MCF 10A (cell line): ENCODE results near the gene GPT2. TPM values are rescaled to one million over a fixed set of nuclear protein-coding genes. Genes with fewer than 3 reads are reported as not detected.

ENCODE experiments used
- BruUV-seq: library from RNA; stranded (reverse); fragments of 400-500 nt; replicated peaks from 2 replicates; lab custom pipeline; 2021; lab: Mats Ljungman, UMichigan
- CTCF ChIA-PET: fragments of 300-600 bp; sonication (Branson Sonifier 250); formaldehyde crosslinking; extraction: SDS; loops from one replicate; lab custom pipeline; 2021; ENCODE audit warnings: antibody characterized with exemption, inconsistent platforms; lab: Yijun Ruan, JAX
- POLR2A ChIA-PET: fragments of 300-600, 350-650 bp; sonication (Branson Sonifier 250); formaldehyde crosslinking; extraction: SDS; loops from one replicate; lab custom pipeline; 2020; ENCODE audit warnings: antibody characterized with exemption, inconsistent platforms; lab: Yijun Ruan, JAX
- DNase-seq: peaks from one replicate; pipeline ENCODE4 v3.0.0-alpha.2; 2018; ENCODE audit not compliant: unreplicated experiment
- H3K27ac Mint-ChIP-seq: one replicate; pipeline ENCODE4 v1.8.0; 2022; ENCODE audit warnings: mild to moderate bottlenecking, low read depth, mixed read lengths; ENCODE audit not compliant: unreplicated experiment
- H3K27me3 Mint-ChIP-seq: one replicate; pipeline ENCODE4 v1.8.0; 2022; ENCODE audit warnings: mixed read lengths; ENCODE audit not compliant: insufficient read depth, unreplicated experiment
- H3K36me3 Mint-ChIP-seq: one replicate; pipeline ENCODE4 v1.8.0; 2022; ENCODE audit warnings: mild to moderate bottlenecking, moderate library complexity, mixed read lengths; ENCODE audit not compliant: insufficient read depth, unreplicated experiment
- H3K4me1 Mint-ChIP-seq: one replicate; pipeline ENCODE4 v1.8.0; 2022; ENCODE audit warnings: mixed read lengths; ENCODE audit not compliant: insufficient read depth, unreplicated experiment
- H3K4me3 Mint-ChIP-seq: one replicate; pipeline ENCODE4 v1.8.0; 2022; ENCODE audit warnings: mild to moderate bottlenecking, moderate library complexity, mixed read lengths; ENCODE audit not compliant: unreplicated experiment
- H3K9me3 Mint-ChIP-seq: one replicate; pipeline ENCODE4 v1.8.0; 2022; ENCODE audit warnings: mixed read lengths; ENCODE audit not compliant: unreplicated experiment
- intact Hi-C: fragments of 100-400 bp; cut with micrococcal nuclease; formaldehyde crosslinking; loops from 2 replicates; pipeline ENCODE4 v1.14.1; 2022
- total RNA-seq: library from RNA; stranded (reverse); gene quantifications from 2 replicates; pipeline ENCODE4 v1.2.3, GENCODE V29; 2022
- TF ChIP-seq, protein P1 (sequence below): fragments of 200-600 bp; IDR thresholded peaks from one replicate; pipeline ENCODE4 v1.8.0; 2022; ENCODE audit warnings: antibody characterized with exemption, mild to moderate bottlenecking; ENCODE audit not compliant: unreplicated experiment

The GPT2 gene
- total RNA-seq, 1 experiment from 2014 or later: 60.6 TPM

DNA sequence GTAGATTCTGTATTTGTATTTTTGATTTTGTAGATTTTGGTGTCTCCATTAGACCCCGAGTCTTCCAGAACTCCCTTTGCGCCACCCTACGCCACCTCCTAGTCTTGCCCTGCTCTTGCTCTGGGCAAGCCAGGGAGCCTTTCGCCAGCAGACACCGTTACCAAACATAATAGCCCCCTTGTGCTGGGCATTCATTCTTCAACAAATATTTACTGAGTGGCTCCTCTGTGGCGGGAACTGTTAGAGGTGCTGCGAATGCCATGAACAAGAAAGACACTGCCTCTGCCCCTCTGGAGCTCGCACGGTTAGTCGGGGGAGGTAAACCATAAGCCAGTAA, 841 bp upstream of the GPT2 start:
- Mint-ChIP-seq H3K27me3 (no peaks in the 10 kb centered on the region), H3K4me1 (peaks cover 26% of the 10 kb centered on the region), H3K36me3 (peaks cover 3% of the 10 kb centered on the region), H3K4me3 (peak overlapping the region; percentile 73), H3K27ac (peak overlapping the region; percentile 5), H3K9me3 (no peaks in the 10 kb centered on the region)
- DNase-seq: no peak
- BruUV-seq: TSS peak; percentile 90
- ChIA-PET CTCF (interaction anchor here (0.6 to 3.4 kb wide), 5 partner anchors 13 to 324 kb away, joined by 3 to 14 read pairs (median 3); no protein-coding TSS in a partner anchor), POLR2A (interaction anchor here (1.4 to 4.1 kb wide), 6 partner anchors 19 to 89 kb away, joined by 4 to 24 read pairs (median 6); partner anchors contain the start of gene DNAJA2)
- intact Hi-C loops: no loop called here
- TF ChIP-seq, protein P1, sequence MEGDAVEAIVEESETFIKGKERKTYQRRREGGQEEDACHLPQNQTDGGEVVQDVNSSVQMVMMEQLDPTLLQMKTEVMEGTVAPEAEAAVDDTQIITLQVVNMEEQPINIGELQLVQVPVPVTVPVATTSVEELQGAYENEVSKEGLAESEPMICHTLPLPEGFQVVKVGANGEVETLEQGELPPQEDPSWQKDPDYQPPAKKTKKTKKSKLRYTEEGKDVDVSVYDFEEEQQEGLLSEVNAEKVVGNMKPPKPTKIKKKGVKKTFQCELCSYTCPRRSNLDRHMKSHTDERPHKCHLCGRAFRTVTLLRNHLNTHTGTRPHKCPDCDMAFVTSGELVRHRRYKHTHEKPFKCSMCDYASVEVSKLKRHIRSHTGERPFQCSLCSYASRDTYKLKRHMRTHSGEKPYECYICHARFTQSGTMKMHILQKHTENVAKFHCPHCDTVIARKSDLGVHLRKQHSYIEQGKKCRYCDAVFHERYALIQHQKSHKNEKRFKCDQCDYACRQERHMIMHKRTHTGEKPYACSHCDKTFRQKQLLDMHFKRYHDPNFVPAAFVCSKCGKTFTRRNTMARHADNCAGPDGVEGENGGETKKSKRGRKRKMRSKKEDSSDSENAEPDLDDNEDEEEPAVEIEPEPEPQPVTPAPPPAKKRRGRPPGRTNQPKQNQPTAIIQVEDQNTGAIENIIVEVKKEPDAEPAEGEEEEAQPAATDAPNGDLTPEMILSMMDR: no peak

DNA sequence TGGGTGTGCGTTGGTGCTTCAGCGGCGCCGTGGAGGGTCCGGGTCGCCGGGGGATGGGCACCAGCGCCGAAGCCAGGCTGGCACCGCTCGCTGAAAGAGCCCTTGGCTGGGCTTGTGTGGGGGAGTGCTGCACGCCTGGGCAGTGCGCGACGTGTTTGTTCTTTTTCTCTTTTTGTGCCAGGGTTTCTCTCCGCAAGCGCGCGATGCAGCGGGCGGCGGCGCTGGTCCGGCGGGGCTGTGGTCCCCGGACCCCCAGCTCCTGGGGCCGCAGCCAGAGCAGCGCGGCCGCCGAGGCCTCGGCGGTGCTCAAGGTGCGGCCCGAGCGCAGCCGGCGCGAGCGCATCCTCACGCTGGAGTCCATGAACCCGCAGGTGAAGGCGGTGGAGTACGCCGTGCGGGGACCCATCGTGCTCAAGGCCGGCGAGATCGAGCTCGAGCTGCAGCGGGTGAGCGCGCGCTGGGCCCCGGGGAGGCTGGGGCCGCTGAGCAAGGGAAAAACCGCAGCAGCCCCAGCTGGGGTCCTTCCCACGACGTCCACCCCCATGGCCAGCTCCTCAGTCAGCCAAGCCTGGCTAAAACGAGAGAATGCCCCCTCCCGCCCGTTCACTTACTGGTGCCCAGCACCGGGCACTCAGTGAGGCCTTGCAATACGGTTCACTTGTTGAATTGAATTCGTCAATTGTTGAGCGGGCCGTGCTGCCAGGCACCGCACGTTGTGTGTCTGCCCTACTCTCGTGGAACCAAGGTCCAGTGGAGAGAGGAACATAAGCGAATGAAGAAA, 541 bp downstream of the GPT2 start:
- BruUV-seq: no TSS peak

DNA sequence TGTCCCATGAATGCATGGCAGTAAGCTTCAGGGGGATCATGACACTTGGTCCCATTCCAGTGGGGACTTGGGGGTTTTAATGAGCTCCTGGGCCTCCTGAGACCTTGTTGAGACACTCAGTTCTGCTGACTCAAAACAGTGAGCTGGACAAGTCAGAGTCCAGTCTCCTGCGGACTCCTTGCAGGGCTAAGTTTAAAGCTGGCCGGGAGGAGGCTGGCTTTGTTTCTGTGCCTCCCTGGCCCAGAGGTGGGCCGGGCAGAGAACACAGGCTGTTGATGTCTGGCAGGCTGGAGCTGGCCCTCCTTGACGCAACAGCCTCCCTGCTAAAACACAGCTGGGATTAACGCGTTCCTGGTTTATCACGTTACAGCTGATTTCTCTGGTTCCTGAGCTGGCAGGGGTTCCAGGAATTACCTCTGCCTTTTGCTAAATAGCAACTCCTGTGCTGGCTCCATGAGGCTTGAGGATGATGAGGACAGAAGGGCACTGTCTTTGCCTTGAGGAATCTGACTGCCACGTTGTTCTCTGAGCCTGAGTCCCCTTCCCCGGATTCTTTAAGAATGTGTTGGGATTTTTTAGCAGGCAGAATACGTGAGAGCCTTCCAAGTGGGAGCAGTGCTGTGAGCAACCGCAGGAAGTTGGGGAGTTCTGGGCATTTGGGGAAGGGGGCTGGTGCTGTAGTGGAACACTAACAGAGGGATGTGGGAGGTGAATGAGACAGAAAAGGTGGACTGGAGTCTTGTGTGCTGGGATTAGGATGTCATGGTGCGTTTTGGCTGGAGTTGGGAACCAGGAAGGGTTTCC, 2.0 kb downstream of the GPT2 start:
- H3K36me3 Mint-ChIP-seq: peaks cover 8% of the 10 kb centered on the region
- intact Hi-C loops: loop anchor here (2.0 kb wide), 1 partner anchor 31 kb away; no protein-coding TSS in a partner anchor
- no peaks in the 10 kb centered on the region for H3K27me3 Mint-ChIP-seq
- POLR2A ChIA-PET: interaction anchor here (0.7 to 4.1 kb wide), 12 partner anchors 9 to 86 kb away, joined by 3 to 24 read pairs (median 4); partner anchors contain the start of gene DNAJA2
- no peaks in the 10 kb centered on the region for H3K9me3 Mint-ChIP-seq
- H3K27ac Mint-ChIP-seq: peak overlapping the region; percentile 90
- peak overlapping the region; percentile 73 for H3K4me3 Mint-ChIP-seq
- DNase-seq: peak; percentile 55
- TF ChIP-seq, protein P1: no peak
- CTCF ChIA-PET: interaction anchor here (0.6 to 5.8 kb wide), 13 partner anchors 10 to 256 kb away, joined by 3 to 59 read pairs (median 4); no protein-coding TSS in a partner anchor
- peaks cover 26% of the 10 kb centered on the region for H3K4me1 Mint-ChIP-seq
- BruUV-seq: no TSS peak

More for the DNA sequence above, 541 bp downstream of the GPT2 start:
- H3K36me3 Mint-ChIP-seq: peaks cover 5% of the 10 kb centered on the region
- ChIA-PET POLR2A (interaction anchor here (0.6 to 4.1 kb wide), 12 partner anchors 10 to 257 kb away, joined by 3 to 24 read pairs (median 6); partner anchors contain the start of gene DNAJA2), CTCF (interaction anchor here (0.6 to 5.8 kb wide), 7 partner anchors 23 to 252 kb away, joined by 3 to 59 read pairs (median 10); no protein-coding TSS in a partner anchor)
- no peaks in the 10 kb centered on the region for H3K27me3 Mint-ChIP-seq
- peak overlapping the region; percentile 73 for H3K4me3 Mint-ChIP-seq
- intact Hi-C loops: loop anchor here (2.0 kb wide), 1 partner anchor 30 kb away; no protein-coding TSS in a partner anchor
- no peak for DNase-seq
- peak overlapping the region; percentile 90 for H3K27ac Mint-ChIP-seq
- H3K4me1 Mint-ChIP-seq: peaks cover 26% of the 10 kb centered on the region
- no peaks in the 10 kb centered on the region for H3K9me3 Mint-ChIP-seq
- TF ChIP-seq, protein P1: no peak
